Keratinocyte (primary cell): Measurements from ENCODE around the gene SYPL2. TPM values are rescaled to one million over a fixed set of nuclear protein-coding genes. Genes with fewer than 3 reads are reported as not detected.

Experiments used
- DNase-seq: peaks from one replicate; pipeline ENCODE4 v3.0.0-alpha.2; 2011; ENCODE audit warnings: low read depth, missing footprints, low spot score
- FAIRE-seq: peaks from 2 replicates; lab custom pipeline; 2011; peaks lifted over from hg19 to GRCh38; lab: Jason Lieb, UNC
- H2AFZ ChIP-seq: 2 replicates; pipeline ENCODE4 v1.6.0; 2012; ENCODE audit warnings: low read length, control low read depth, inconsistent platforms; ENCODE audit not compliant: control insufficient read depth
- H3K27ac ChIP-seq: 2 replicates; pipeline ENCODE4 v1.5.1; 2011; ENCODE audit warnings: low read length; ENCODE audit not compliant: control insufficient read depth, insufficient read depth
- H3K27me3 ChIP-seq: 3 replicates; pipeline ENCODE4 v1.6.0; 2011; ENCODE audit warnings: low read length; ENCODE audit not compliant: control insufficient read depth, insufficient read depth; ENCODE audit errors: extremely low read depth
- H3K36me3 ChIP-seq, 2 experiments: 2 replicates in 1 of 2; 3 replicates in 1 of 2; pipeline ENCODE4 v1.5.1; 2011; ENCODE audit warnings: low read length in 2 of 2, mild to moderate bottlenecking in 1 of 2; ENCODE audit not compliant: control insufficient read depth in 2 of 2, insufficient read depth in 2 of 2; ENCODE audit errors: extremely low read depth in 1 of 2
- H3K4me1 ChIP-seq: 3 replicates; pipeline ENCODE4 v1.5.1; 2011; ENCODE audit warnings: low read length; ENCODE audit not compliant: control insufficient read depth, insufficient read depth; ENCODE audit errors: extremely low read depth
- H3K4me2 ChIP-seq: 3 replicates; pipeline ENCODE4 v1.6.0; 2011; ENCODE audit warnings: low read depth, low read length; ENCODE audit not compliant: control insufficient read depth, insufficient read depth; ENCODE audit errors: extremely low read depth
- H3K4me3 ChIP-seq, 3 experiments: fragments of 200-600 bp in 1 of 3; sonication (generic) in 1 of 3; 2 replicates in 2 of 3; 3 replicates in 1 of 3; pipeline ENCODE4 v1.5.1; 2011 to 2016; ENCODE audit warnings: low read length in 3 of 3, mild to moderate bottlenecking in 3 of 3, control low read depth in 2 of 3, inconsistent platforms in 1 of 3, low read depth in 1 of 3, mixed read lengths in 1 of 3, mixed run types in 1 of 3, moderate library complexity in 1 of 3; ENCODE audit not compliant: control insufficient read depth in 2 of 3, insufficient read depth in 2 of 3; ENCODE audit errors: extremely low read depth in 1 of 3
- H3K79me2 ChIP-seq: 2 replicates; pipeline ENCODE4 v1.6.0; 2012; ENCODE audit warnings: low read length; ENCODE audit not compliant: control insufficient read depth, insufficient read depth
- H3K9ac ChIP-seq: 3 replicates; pipeline ENCODE4 v1.6.0; 2011; ENCODE audit warnings: low read length; ENCODE audit not compliant: control insufficient read depth, insufficient read depth; ENCODE audit errors: extremely low read depth
- H3K9me1 ChIP-seq: 3 replicates; pipeline ENCODE4 v1.6.0; 2011; ENCODE audit warnings: low read length; ENCODE audit not compliant: control insufficient read depth, insufficient read depth; ENCODE audit errors: extremely low read depth
- H3K9me3 ChIP-seq: 2 replicates; pipeline ENCODE4 v1.5.1; 2012; ENCODE audit warnings: low read depth, low read length; ENCODE audit not compliant: control insufficient read depth
- H4K20me1 ChIP-seq: 3 replicates; pipeline ENCODE4 v1.6.0; 2011; ENCODE audit warnings: low read length; ENCODE audit not compliant: control insufficient read depth, insufficient read depth; ENCODE audit errors: extremely low read depth
- CTCF ChIP-seq, 3 experiments: IDR thresholded peaks in 1 of 3; conservative IDR thresholded peaks in 1 of 3; optimal IDR thresholded peaks in 1 of 3; 2 replicates in 2 of 3; 3 replicates in 1 of 3; pipeline versions ENCODE3 to v1.5.1; 2011; ENCODE audit warnings: low read length in 3 of 3, mild to moderate bottlenecking in 3 of 3, moderate library complexity in 2 of 3, control low read depth in 1 of 3, inconsistent platforms in 1 of 3; ENCODE audit not compliant: insufficient read depth in 2 of 3; ENCODE audit errors: extremely low read depth in 1 of 3
- EZH2 ChIP-seq: IDR thresholded peaks from one replicate; pipeline ENCODE4 v1.6.1; 2012; ENCODE audit warnings: inconsistent platforms, mild to moderate bottlenecking, low read length, moderate library complexity
- dilution Hi-C: fragments of 300-500 bp; cut with MboI; formaldehyde crosslinking; loops from one replicate; pipeline ENCODE4 v1.7.0; 2020; ENCODE audit warnings: low sequenced_read_pairs; ENCODE audit not compliant: extremely low pct_ligation_motif_present
- polyA plus RNA-seq, 5 experiments: library from polyadenylated mRNA; depleted of rRNA in 3 of 5; stranded (reverse) in 3 of 5; stranded (forward) in 1 of 5; unstranded in 1 of 5; fragments of >200 nt; gene quantifications; 1 replicate in 1 of 5; 2 replicates in 3 of 5; 3 replicates in 1 of 5; pipeline versions ENCODE4 v1.2.1 to v1.2.3, GENCODE V29; 2011 to 2012; ENCODE audit warnings: missing spikeins in 2 of 5, low read depth in 1 of 5, low replicate concordance in 1 of 5

The SYPL2 gene
- polyA plus RNA-seq, 1 donor (not counting 4 experiments of a cell fraction or from before 2014, with no cell fraction given): not detected

GRCh38 chr1:109468903-109469302, 2.6 kb downstream of the SYPL2 start:
- H3K9ac ChIP-seq: no peak overlapping the region
- H3K36me3 ChIP-seq: no peaks in the 10 kb centered on the region
- H3K79me2 ChIP-seq: no peaks in the 10 kb centered on the region
- DNase-seq (no peak), FAIRE-seq (no peak)
- H3K9me1 ChIP-seq: no peaks in the 10 kb centered on the region
- H3K27ac ChIP-seq: no peak overlapping the region
- H4K20me1 ChIP-seq: no peaks in the 10 kb centered on the region
- no peak overlapping the region for H2AFZ ChIP-seq
- H3K4me2 ChIP-seq: no peak overlapping the region
- H3K27me3 ChIP-seq: peaks cover 75% of the 10 kb centered on the region
- H3K9me3 ChIP-seq: no peaks in the 10 kb centered on the region
- no peak overlapping the region for H3K4me3 ChIP-seq
- H3K4me1 ChIP-seq: no peaks in the 10 kb centered on the region
- dilution Hi-C loops: no loop called here
- no peak for TF ChIP-seq CTCF (optimal IDR thresholded peaks at IDR 0.05 in 1 of 3, IDR thresholded peaks at IDR 0.05 in 1 of 3, conservative IDR thresholded peaks at IDR 0.05 in 1 of 3; ENCODE audit: extremely low read depth in 1 of 3, insufficient read depth in 2 of 3, low read length in 3 of 3)
- TF ChIP-seq EZH2: no peak

GRCh38 chr1:109470245-109470644, 3.9 kb downstream of the SYPL2 start:
- Histone ChIP-seq H4K20me1 (no peaks in the 10 kb centered on the region), H3K9me3 (no peaks in the 10 kb centered on the region), H3K27me3 (peaks cover 68% of the 10 kb centered on the region), H3K9me1 (no peaks in the 10 kb centered on the region), H3K4me3 (no peak overlapping the region), H3K27ac (no peak overlapping the region), H3K4me2 (no peak overlapping the region), H3K9ac (no peak overlapping the region), H3K36me3 (no peaks in the 10 kb centered on the region), H3K4me1 (no peaks in the 10 kb centered on the region), H2AFZ (no peak overlapping the region), H3K79me2 (no peaks in the 10 kb centered on the region)
- dilution Hi-C loops: no loop called here
- FAIRE-seq (no peak), DNase-seq (no peak)
- TF ChIP-seq EZH2 (no peak), CTCF (optimal IDR thresholded peaks at IDR 0.05 in 1 of 3, IDR thresholded peaks at IDR 0.05 in 1 of 3, conservative IDR thresholded peaks at IDR 0.05 in 1 of 3; ENCODE audit: extremely low read depth in 1 of 3, insufficient read depth in 2 of 3, low read length in 3 of 3) (no peak)
